Measurements from ENCODE around the gene STK32C.

GRCh38 chr10:132281915-132282666 is 25.7 kb downstream of the STK32C start:
- TF ChIP-seq FOXM1 (IDR thresholded peaks at IDR 0.05; ENCODE audit: borderline replicate concordance) = no peak
- TF ChIP-seq LEF1 (IDR thresholded peaks at IDR 0.05; ENCODE audit: borderline replicate concordance) = no peak
- TF ChIP-seq FOXA1 (IDR thresholded peaks at IDR 0.05) = no peak
- no peak for TF ChIP-seq TARDBP (IDR thresholded peaks at IDR 0.05)
- no peak for TF ChIP-seq SUZ12 (IDR thresholded peaks at IDR 0.05)
- TF ChIP-seq HDGF (IDR thresholded peaks at IDR 0.05; ENCODE audit: borderline replicate concordance) = no peak

Data from HEK293T (cell line).